ENCODE measurements around the gene TLR2.
A peak's percentile ranks its signal among the peaks of the same experiment; 100 is the strongest.

The TLR2 gene

GRCh38 chr4:153676984-153677383 lies 7.1 kb upstream of the TLR2 start:
- in situ Hi-C loops (cut with MboI; ENCODE audit: low sequenced_read_pairs) = no loop called here
- no peak for DNase-seq (ENCODE audit: low spot score in 2 of 2)
- H3K4me1 ChIP-seq = no peaks in the 10 kb centered on the region
- no peak overlapping the region for H3K4me3 ChIP-seq
- no peaks in the 10 kb centered on the region for H3K36me3 ChIP-seq (replicated peaks)
- no peaks in the 10 kb centered on the region for H3K27me3 ChIP-seq (ENCODE audit: low read depth)
- no peaks in the 10 kb centered on the region for H3K9me3 ChIP-seq

GRCh38 chr4:153679486-153679885 lies 4.6 kb upstream of the TLR2 start:
- in situ Hi-C loops (cut with MboI; ENCODE audit: low sequenced_read_pairs) = no loop called here
- no peaks in the 10 kb centered on the region for H3K36me3 ChIP-seq (replicated peaks)
- no peaks in the 10 kb centered on the region for H3K9me3 ChIP-seq
- H3K4me3 ChIP-seq = no peak overlapping the region
- peaks cover 7% of the 10 kb centered on the region for H3K27me3 ChIP-seq (ENCODE audit: low read depth)
- no peak for DNase-seq (ENCODE audit: low spot score in 2 of 2)
- peaks cover 5% of the 10 kb centered on the region; the same call in 1 of the 2 replicates for H3K4me1 ChIP-seq

- Histone ChIP-seq H3K36me3 (replicated peaks) (no peaks in the 10 kb centered on the region), H3K4me3 (peak overlapping the region; percentile 30), H3K4me1 (peaks cover 9% of the 10 kb centered on the region; the same call in 1 of the 2 replicates), H3K27me3 (ENCODE audit: low read depth) (peaks cover 7% of the 10 kb centered on the region), H3K9me3 (peaks cover 2% of the 10 kb centered on the region; the same call in 1 of the 2 replicates)
- DNase-seq (ENCODE audit: low spot score in 2 of 2) = no peak
- in situ Hi-C loops (cut with MboI; ENCODE audit: low sequenced_read_pairs) = no loop called here
Observed at GRCh38 chr4:153683763-153684181, 308 bp upstream of the TLR2 start.

- Histone ChIP-seq H3K4me3 (peak overlapping the region; percentile 30), H3K27me3 (ENCODE audit: low read depth) (peaks cover 7% of the 10 kb centered on the region), H3K4me1 (peaks cover 9% of the 10 kb centered on the region; the same call in 1 of the 2 replicates), H3K9me3 (peaks cover 2% of the 10 kb centered on the region; the same call in 1 of the 2 replicates), H3K36me3 (replicated peaks) (no peaks in the 10 kb centered on the region)
- no peak for DNase-seq (ENCODE audit: low spot score in 2 of 2)
- in situ Hi-C loops (cut with MboI; ENCODE audit: low sequenced_read_pairs) = no loop called here
Observed at GRCh38 chr4:153684971-153685371, 891 bp downstream of the TLR2 start.

- Histone ChIP-seq H3K4me1 (no peaks in the 10 kb centered on the region), H3K27me3 (ENCODE audit: low read depth) (no peaks in the 10 kb centered on the region)
- in situ Hi-C loops (cut with MboI; ENCODE audit: low sequenced_read_pairs) = no loop called here
Observed at GRCh38 chr4:153704522-153704921, 20.4 kb downstream of the TLR2 start.

GRCh38 chr4:153705743-153706468 lies 21.8 kb downstream of the TLR2 start:
- H3K4me3 ChIP-seq = no peak overlapping the region
- no peaks in the 10 kb centered on the region for H3K27me3 ChIP-seq (ENCODE audit: low read depth)
- DNase-seq (ENCODE audit: low spot score in 2 of 2) = no peak
- no peaks in the 10 kb centered on the region for H3K9me3 ChIP-seq
- in situ Hi-C loops (cut with MboI; ENCODE audit: low sequenced_read_pairs) = no loop called here
- H3K36me3 ChIP-seq (replicated peaks) = no peaks in the 10 kb centered on the region
- no peaks in the 10 kb centered on the region for H3K4me1 ChIP-seq

More at GRCh38 chr4:153704522-153704921, 20.4 kb downstream of the TLR2 start:
- no peak for DNase-seq (ENCODE audit: low spot score in 2 of 2)
- no peaks in the 10 kb centered on the region for H3K9me3 ChIP-seq
- H3K4me3 ChIP-seq = no peak overlapping the region
- no peaks in the 10 kb centered on the region for H3K36me3 ChIP-seq (replicated peaks)

- H3K9me3 ChIP-seq = no peaks in the 10 kb centered on the region
- H3K36me3 ChIP-seq (replicated peaks) = no peaks in the 10 kb centered on the region
- in situ Hi-C loops (cut with MboI; ENCODE audit: low sequenced_read_pairs) = no loop called here
- no peaks in the 10 kb centered on the region for H3K4me1 ChIP-seq
- H3K4me3 ChIP-seq = no peak overlapping the region
- no peak for DNase-seq (ENCODE audit: low spot score in 2 of 2)
- H3K27me3 ChIP-seq (ENCODE audit: low read depth) = no peaks in the 10 kb centered on the region
Observed at GRCh38 chr4:153706519-153706918, 22.4 kb downstream of the TLR2 start.

GRCh38 chr4:153710681-153711080 lies 26.6 kb downstream of the TLR2 start:
- no peak overlapping the region for H3K4me3 ChIP-seq
- no peaks in the 10 kb centered on the region for H3K36me3 ChIP-seq (replicated peaks)
- H3K9me3 ChIP-seq = no peaks in the 10 kb centered on the region
- H3K27me3 ChIP-seq (ENCODE audit: low read depth) = no peaks in the 10 kb centered on the region
- in situ Hi-C loops (cut with MboI; ENCODE audit: low sequenced_read_pairs) = no loop called here
- no peak for DNase-seq (ENCODE audit: low spot score in 2 of 2)
- H3K4me1 ChIP-seq = no peaks in the 10 kb centered on the region

GRCh38 chr4:153713866-153714646 lies 30.0 kb downstream of the TLR2 start:
- H3K27me3 ChIP-seq (ENCODE audit: low read depth) = no peaks in the 10 kb centered on the region
- H3K4me1 ChIP-seq = no peaks in the 10 kb centered on the region
- H3K36me3 ChIP-seq (replicated peaks) = no peaks in the 10 kb centered on the region
- in situ Hi-C loops (cut with MboI; ENCODE audit: low sequenced_read_pairs) = no loop called here
- no peak for DNase-seq (ENCODE audit: low spot score in 2 of 2)
- H3K9me3 ChIP-seq = no peaks in the 10 kb centered on the region
- H3K4me3 ChIP-seq = no peak overlapping the region

GRCh38 chr4:153722036-153722435 lies 38.0 kb downstream of the TLR2 start:
- H3K27me3 ChIP-seq (ENCODE audit: low read depth) = no peaks in the 10 kb centered on the region
- no peak overlapping the region for H3K4me3 ChIP-seq
- DNase-seq (ENCODE audit: low spot score in 2 of 2) = no peak
- in situ Hi-C loops (cut with MboI; ENCODE audit: low sequenced_read_pairs) = no loop called here
- no peaks in the 10 kb centered on the region for H3K9me3 ChIP-seq
- no peaks in the 10 kb centered on the region for H3K4me1 ChIP-seq
- no peaks in the 10 kb centered on the region for H3K36me3 ChIP-seq (replicated peaks)

- no peaks in the 10 kb centered on the region for H3K9me3 ChIP-seq
- H3K36me3 ChIP-seq (replicated peaks) = no peaks in the 10 kb centered on the region
- in situ Hi-C loops (cut with MboI; ENCODE audit: low sequenced_read_pairs) = no loop called here
- no peak for DNase-seq (ENCODE audit: low spot score in 2 of 2)
- no peaks in the 10 kb centered on the region for H3K4me1 ChIP-seq
- no peaks in the 10 kb centered on the region for H3K27me3 ChIP-seq (ENCODE audit: low read depth)
- no peak overlapping the region for H3K4me3 ChIP-seq
Observed at GRCh38 chr4:153724606-153725005, 40.5 kb downstream of the TLR2 start.

GRCh38 chr4:153725136-153725830 lies 41.2 kb downstream of the TLR2 start:
- in situ Hi-C loops (cut with MboI; ENCODE audit: low sequenced_read_pairs) = no loop called here
- no peaks in the 10 kb centered on the region for H3K36me3 ChIP-seq (replicated peaks)
- no peaks in the 10 kb centered on the region for H3K27me3 ChIP-seq (ENCODE audit: low read depth)
- DNase-seq (ENCODE audit: low spot score in 2 of 2) = no peak
- no peak overlapping the region for H3K4me3 ChIP-seq
- H3K4me1 ChIP-seq = no peaks in the 10 kb centered on the region
- H3K9me3 ChIP-seq = no peaks in the 10 kb centered on the region

- no peaks in the 10 kb centered on the region for H3K27me3 ChIP-seq (ENCODE audit: low read depth)
- DNase-seq (ENCODE audit: low spot score in 2 of 2) = no peak
- in situ Hi-C loops (cut with MboI; ENCODE audit: low sequenced_read_pairs) = no loop called here
Observed at GRCh38 chr4:153725831-153726154, 41.7 kb downstream of the TLR2 start.

GRCh38 chr4:153728151-153728550 lies 44.1 kb downstream of the TLR2 start:
- DNase-seq (ENCODE audit: low spot score in 2 of 2) = no peak
- no peaks in the 10 kb centered on the region for H3K27me3 ChIP-seq (ENCODE audit: low read depth)
- in situ Hi-C loops (cut with MboI; ENCODE audit: low sequenced_read_pairs) = no loop called here
- H3K4me1 ChIP-seq = no peaks in the 10 kb centered on the region
- no peaks in the 10 kb centered on the region for H3K9me3 ChIP-seq
- H3K36me3 ChIP-seq (replicated peaks) = no peaks in the 10 kb centered on the region
- no peak overlapping the region for H3K4me3 ChIP-seq

More at GRCh38 chr4:153725831-153726154, 41.7 kb downstream of the TLR2 start:
- no peaks in the 10 kb centered on the region for H3K36me3 ChIP-seq (replicated peaks)
- no peaks in the 10 kb centered on the region for H3K4me1 ChIP-seq
- no peak overlapping the region for H3K4me3 ChIP-seq
- no peaks in the 10 kb centered on the region for H3K9me3 ChIP-seq

Measured in HAP-1 (cell line).